Uterus (tissue), 4 donors: ENCODE results near the gene ENKD1. TPM values are rescaled to one million over a fixed set of nuclear protein-coding genes. Genes with fewer than 3 reads are reported as not detected.

ENCODE experiments used
- DNase-seq, 2 donors: peaks; one replicate each; pipeline ENCODE4 v3.0.0-alpha.2; 2019 to 2020
- H3K27ac ChIP-seq, 2 donors: fragments of 200-600 bp; sonication (generic); 1 replicate in 1 of 2; 2 replicates in 1 of 2; pipeline ENCODE4 v1.5.1; 2016 to 2018
- H3K27me3 ChIP-seq, 2 donors: fragments of 200-600 bp; sonication (generic); one replicate each; pipeline ENCODE4 v1.5.1; 2018 to 2019; ENCODE audit warnings: control low read depth in 1 of 2
- H3K36me3 ChIP-seq, 2 donors: fragments of 200-600 bp; sonication (generic); one replicate each; pipeline ENCODE4 v1.5.1; 2019; ENCODE audit warnings: control low read depth in 1 of 2
- H3K4me1 ChIP-seq, 2 donors: fragments of 200-600 bp; sonication (generic); one replicate each; pipeline ENCODE4 v1.5.1; 2018 to 2019; ENCODE audit warnings: control low read depth in 1 of 2
- H3K4me3 ChIP-seq, 2 donors: fragments of 200-600 bp; sonication (generic); 1 replicate in 1 of 2; 2 replicates in 1 of 2; pipeline ENCODE4 v1.5.1; 2018 to 2019; ENCODE audit warnings: mild to moderate bottlenecking in 1 of 2
- H3K9me3 ChIP-seq, 2 donors: fragments of 200-600 bp; sonication (generic); one replicate each; pipeline ENCODE4 v1.5.1; 2019; ENCODE audit warnings: control low read depth in 1 of 2
- CTCF ChIP-seq, 4 experiments: fragments of 200-600 bp in 2 of 4; fragments of 450-650 bp in 2 of 4; sonication (generic) in 2 of 4; IDR thresholded peaks; one replicate each; pipeline ENCODE4 v1.5.1; 2016 to 2019; ENCODE audit warnings: antibody characterized with exemption in 4 of 4, mild to moderate bottlenecking in 2 of 4, moderate library complexity in 1 of 4
- POLR2A ChIP-seq, 2 donors: fragments of 450-650 bp; IDR thresholded peaks; one replicate each; pipeline ENCODE4 v1.6.1; 2016; ENCODE audit warnings: antibody characterized with exemption in 2 of 2, mild to moderate bottlenecking in 1 of 2, moderate library complexity in 1 of 2
- intact Hi-C: fragments of 100-400 bp; cut with DNase I; formaldehyde crosslinking; loops from one replicate; pipeline ENCODE4 v1.15.1; 2023; ENCODE audit warnings: low total_unique reads
- total RNA-seq, 4 donors: library from RNA; depleted of rRNA in 3 of 4; stranded (reverse); fragments of >200 nt in 3 of 4; gene quantifications; one replicate each; pipeline versions ENCODE4 v1.1.0 to v1.2.4, GENCODE V29; 2014 to 2023
- donor health status: DM: yes; HTN: yes; CAD: no.

Gene ENKD1
- total RNA-seq, 4 donors from 2014 or later, result 4.1 to 22.4 (median 13.7) TPM

GRCh38 chr16:67648088-67648763, 18.3 kb downstream of the ENKD1 start:
- peaks cover 0 to 14% of the 10 kb centered on the region in 2 donors for H3K4me1 ChIP-seq
- no peaks in the 10 kb centered on the region for H3K36me3 ChIP-seq
- H3K4me3 ChIP-seq, result no peak overlapping the region
- TF ChIP-seq CTCF (IDR thresholded peaks at IDR 0.05) (no peak), POLR2A (IDR thresholded peaks at IDR 0.05) (no peak)
- no peaks in the 10 kb centered on the region for H3K9me3 ChIP-seq
- peaks cover 26 to 31% of the 10 kb centered on the region in 2 donors for H3K27me3 ChIP-seq
- no peak for DNase-seq
- intact Hi-C loops, result no loop called here
- H3K27ac ChIP-seq, result no peak overlapping the region

GRCh38 chr16:67647681-67648080, 18.9 kb downstream of the ENKD1 start:
- intact Hi-C loops, result no loop called here
- Histone ChIP-seq H3K27me3 (peaks cover 24 to 31% of the 10 kb centered on the region in 2 donors), H3K4me1 (peaks cover 0 to 8% of the 10 kb centered on the region in 2 donors), H3K9me3 (no peaks in the 10 kb centered on the region), H3K4me3 (no peak overlapping the region), H3K27ac (no peak overlapping the region), H3K36me3 (no peaks in the 10 kb centered on the region)
- no peak for TF ChIP-seq CTCF (IDR thresholded peaks at IDR 0.05)
- TF ChIP-seq POLR2A (IDR thresholded peaks at IDR 0.05), result no peak
- DNase-seq, result no peak

GRCh38 chr16:67647111-67647651, 19.4 kb downstream of the ENKD1 start:
- H3K36me3 ChIP-seq, result no peaks in the 10 kb centered on the region
- TF ChIP-seq POLR2A (IDR thresholded peaks at IDR 0.05), result no peak
- no peak for TF ChIP-seq CTCF (IDR thresholded peaks at IDR 0.05)
- no peak for DNase-seq
- peaks cover 20 to 31% of the 10 kb centered on the region in 2 donors for H3K27me3 ChIP-seq
- no peak overlapping the region for H3K4me3 ChIP-seq
- H3K4me1 ChIP-seq, result peaks cover 0 to 5% of the 10 kb centered on the region in 2 donors
- intact Hi-C loops, result no loop called here
- no peaks in the 10 kb centered on the region for H3K9me3 ChIP-seq
- no peak overlapping the region for H3K27ac ChIP-seq

- Histone ChIP-seq H3K9me3 (no peaks in the 10 kb centered on the region), H3K27ac (no peak overlapping the region), H3K4me1 (peaks cover 0 to 5% of the 10 kb centered on the region in 2 donors), H3K36me3 (no peaks in the 10 kb centered on the region), H3K27me3 (peaks cover 15 to 27% of the 10 kb centered on the region in 2 donors), H3K4me3 (no peak overlapping the region)
- TF ChIP-seq POLR2A (IDR thresholded peaks at IDR 0.05), result no peak
- no peak for TF ChIP-seq CTCF (IDR thresholded peaks at IDR 0.05)
- intact Hi-C loops, result no loop called here
- DNase-seq, result no peak
These were observed 21.0 kb downstream of the ENKD1 start for GRCh38 chr16:67645397-67646121.

- Histone ChIP-seq H3K4me1 (peaks cover 0 to 5% of the 10 kb centered on the region in 2 donors), H3K27ac (no peak overlapping the region), H3K4me3 (no peak overlapping the region), H3K9me3 (no peaks in the 10 kb centered on the region), H3K36me3 (no peaks in the 10 kb centered on the region), H3K27me3 (peaks cover 11 to 25% of the 10 kb centered on the region in 2 donors)
- no peak for TF ChIP-seq POLR2A (IDR thresholded peaks at IDR 0.05)
- no peak for TF ChIP-seq CTCF (IDR thresholded peaks at IDR 0.05)
- no peak for DNase-seq
- intact Hi-C loops, result no loop called here
These were observed 22.5 kb downstream of the ENKD1 start for GRCh38 chr16:67644038-67644437.
